Heart left ventricle (tissue), 16 donors: ENCODE measurements around the gene AZIN2. TPM values are rescaled to one million over a fixed set of nuclear protein-coding genes. Genes with fewer than 3 reads are reported as not detected.

ENCODE experiments used
- ATAC-seq, 4 donors: fragments of 200-7000 bp; cut with Tn5 transposase; one replicate each; pipeline ENCODE4 v1.9.1; 2020 to 2022; ENCODE audit warnings: moderate library complexity in 4 of 4, mild to moderate bottlenecking in 3 of 4, moderate number of reproducible peaks in 1 of 4
- DNase-seq, 5 donors: peaks; one replicate each; pipeline ENCODE4 v3.0.0-alpha.2; 2020
- H3K27ac ChIP-seq, 12 donors: fragments of 200-600 bp; sonication (generic) in 4 of 12; one replicate each; pipeline versions ENCODE4 v1.5.0 to v1.8.0; 2016 to 2022; ENCODE audit warnings: mild to moderate bottlenecking in 2 of 12
- H3K27me3 ChIP-seq, 9 donors: fragments of 200-600 bp; sonication (generic) in 2 of 9; one replicate each; pipeline versions ENCODE4 v1.5.1 to v1.8.0; 2016 to 2022; ENCODE audit warnings: mild to moderate bottlenecking in 3 of 9
- H3K36me3 ChIP-seq, 9 donors: fragments of 200-600 bp; sonication (generic) in 2 of 9; one replicate each; pipeline versions ENCODE4 v1.5.0 to v1.8.0; 2018 to 2022; ENCODE audit warnings: mild to moderate bottlenecking in 2 of 9
- H3K4me1 ChIP-seq, 12 donors: fragments of 200-600 bp; sonication (generic) in 4 of 12; one replicate each; pipeline versions ENCODE4 v1.5.0 to v1.8.0; 2016 to 2022; ENCODE audit warnings: mild to moderate bottlenecking in 3 of 12
- H3K4me3 ChIP-seq, 12 donors: fragments of 200-600 bp; sonication (generic) in 4 of 12; one replicate each; pipeline versions ENCODE4 v1.5.0 to v1.8.0; 2017 to 2022; ENCODE audit warnings: mild to moderate bottlenecking in 9 of 12, moderate library complexity in 4 of 12
- H3K9me3 ChIP-seq, 12 donors: fragments of 200-600 bp; sonication (generic) in 4 of 12; one replicate each; pipeline versions ENCODE4 v1.5.0 to v1.8.0; 2016 to 2022; ENCODE audit warnings: mild to moderate bottlenecking in 1 of 12
- CTCF ChIP-seq, 12 donors: fragments of 200-600 bp; sonication (generic) in 4 of 12; IDR thresholded peaks; one replicate each; pipeline versions ENCODE4 v1.5.0 to v1.8.0; 2018 to 2022; ENCODE audit warnings: antibody characterized with exemption in 12 of 12, mild to moderate bottlenecking in 5 of 12
- POLR2A ChIP-seq, 2 donors: fragments of 450-650 bp; IDR thresholded peaks; one replicate each; pipeline ENCODE4 v1.6.1; 2017; ENCODE audit warnings: antibody characterized with exemption in 2 of 2, mild to moderate bottlenecking in 2 of 2, moderate library complexity in 2 of 2
- WGBS, 4 donors: extraction: QIAGEN DNeasy Blood & Tissue Kit in 2 of 4; methylation state at CpG; one replicate each; pipeline versions ENCODE4 v1.1.5 to v1.1.7; 2013 to 2018; 5-methylcytosine and 5-hydroxymethylcytosine counted together
- intact Hi-C, 10 donors: fragments of 100-400 bp; cut with DNase I; formaldehyde crosslinking; loops; one replicate each; pipeline versions ENCODE4 v1.11.1 to v1.14.2; 2022
- polyA plus RNA-seq, 2 donors: library from polyadenylated mRNA; stranded (reverse); fragments of 200-250 nt; gene quantifications; one replicate each; pipeline ENCODE4 v1.2.3, GENCODE V29; 2013
- total RNA-seq, 9 donors: library from RNA; depleted of rRNA in 2 of 9; stranded (reverse); fragments of >200 nt in 2 of 9; fragmentation: NEBNext Ultra II Directional in 3 of 9; extraction: Animal tissue kit (Norgen Biotek cat#: 25700) in 3 of 9; gene quantifications; one replicate each; pipeline versions ENCODE4 v1.1.0 to v1.2.4, GENCODE V29; 2016 to 2023
- donor health status: ischemic (EF 13 %, LVEDD 7.1; RV severe dilation, severe dysfunction).
- donor health status: healthy with polysubstance abuse.
- donor health status: DM: no; HTN: yes; CAD: no.
- donor health status: DM: no; HTN: no; CAD: no.
- donor health status: ischemic (EF 25% LVEDD 6.9; RV normal size, moderate dysfunction).
- donor health status: ischemic (EF 25% LVEDD 5.7; RV mildly dilated, moderate dysfunction).
- donor health status: healthy.
- donor health status: DM: yes; HTN: yes; CAD: no.
- donor health status: ischemic (EF 35%, LVEDD 5.7; RV mildly dilated, moderate dysfunction).
- donor health status: nonischemic (EF 11% LVEDD 7.7; RV severe dilation, severe dysfunction).
- donor health status: DM: yes; HTN: yes; CAD: no.
- donor health status: PGD.
- donor health status: ischemic (EF 29% LVEDD 5.4; RV normal size, mild dysfunction).
- donor health status: nonischemic (EF 23%, LVEDD 6.1; RV moderate dilation, normal function).

AZIN2 gene
- total and polyA plus RNA-seq, 11 donors, result 1.3 to 5.4 (median 3.1) TPM

DNA sequence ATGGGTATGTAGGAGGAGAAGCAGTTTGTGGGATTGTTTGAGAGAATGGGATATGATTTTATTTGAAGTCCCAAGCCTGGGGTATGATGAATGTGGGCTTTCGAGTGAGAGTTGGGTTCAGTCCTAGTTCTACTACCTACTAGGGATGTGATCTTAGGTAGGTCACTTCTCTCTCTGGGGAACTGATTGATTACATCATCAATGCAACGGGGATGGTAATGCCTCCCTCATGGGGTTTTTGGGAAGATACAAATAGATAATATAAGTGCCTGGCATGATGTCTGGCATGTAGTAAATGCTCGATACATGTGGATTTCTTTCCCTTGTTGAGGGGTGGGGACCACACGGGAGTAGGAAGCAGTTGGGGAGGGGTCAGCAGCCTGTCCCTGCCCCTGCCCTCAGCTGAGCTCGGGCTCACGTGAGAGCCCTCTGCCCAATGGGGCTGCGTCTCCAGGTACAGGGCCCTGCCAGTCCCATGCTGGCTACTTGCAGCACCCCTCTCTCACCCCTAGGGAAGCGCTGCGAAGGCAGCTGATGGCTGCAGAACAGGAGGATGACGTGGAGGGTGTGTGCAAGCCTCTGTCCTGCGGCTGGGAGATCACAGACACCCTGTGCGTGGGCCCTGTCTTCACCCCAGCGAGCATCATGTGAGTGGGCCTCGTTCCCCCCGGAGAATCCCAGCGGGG, 38.7 kb downstream of the AZIN2 start:
- Histone ChIP-seq H3K36me3 (peaks cover 0 to 2% (median 0%) of the 10 kb centered on the region in 9 donors), H3K27ac (no peak overlapping the region), H3K9me3 (no peaks in the 10 kb centered on the region), H3K4me3 (no peak overlapping the region), H3K27me3 (no peaks in the 10 kb centered on the region), H3K4me1 (no peaks in the 10 kb centered on the region)
- ATAC-seq (peak in 1 of 4 donors; percentile 10), DNase-seq (no peak)
- intact Hi-C loops, result loop anchor here in 4 of 10 donors (10.0 kb wide), 3 partner anchors 255 to 355 kb away; partner anchors contain the start of gene ZSCAN20 (in 2 of the 4)
- TF ChIP-seq POLR2A (IDR thresholded peaks at IDR 0.05) (no peak), CTCF (IDR thresholded peaks at IDR 0.05) (no peak)
- 61 to 71% (median 64%) methylated on average over 15 to 16 of the region's 16 CpGs for WGBS, 4 donors

DNA sequence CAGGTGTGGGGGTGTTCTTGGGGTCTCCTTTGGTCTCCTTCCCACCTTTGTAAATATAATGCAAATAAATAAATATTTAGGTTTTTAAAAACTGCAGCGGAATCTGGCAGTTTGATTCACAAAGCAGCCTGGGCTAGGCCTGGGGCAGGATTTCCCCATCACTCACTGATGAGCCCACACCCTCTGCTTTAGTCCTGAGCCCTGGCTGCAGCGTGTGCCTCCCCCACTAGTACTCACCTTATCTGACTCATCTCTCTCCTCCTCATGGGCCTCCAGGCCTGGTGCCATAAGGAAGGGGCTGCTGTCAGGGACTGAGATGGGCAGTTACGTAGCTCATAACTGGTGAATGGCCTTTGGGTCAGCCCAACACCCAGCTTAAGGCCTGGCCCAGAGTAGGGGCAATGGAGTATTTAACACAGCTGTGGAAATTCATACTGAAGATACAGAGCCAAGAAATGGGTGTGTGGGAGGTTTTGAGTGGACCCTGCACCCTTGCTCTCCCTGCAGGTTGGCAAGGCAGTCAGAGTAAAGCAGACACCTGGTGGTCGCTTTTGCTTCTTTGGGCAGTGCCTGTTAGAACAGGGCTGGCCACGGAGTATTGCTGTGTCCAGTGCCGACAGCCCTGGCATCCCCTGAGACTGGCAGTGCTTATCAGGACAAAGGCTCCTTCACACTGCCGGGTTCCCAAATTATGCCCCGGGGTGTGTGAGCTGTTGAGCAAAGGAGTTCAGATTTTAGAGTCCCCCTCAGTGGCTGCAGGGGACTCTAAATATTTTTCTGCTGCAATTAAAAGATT, 39.7 kb downstream of the AZIN2 start:
- no peaks in the 10 kb centered on the region for H3K9me3 ChIP-seq
- DNase-seq (no peak), ATAC-seq (no peak)
- intact Hi-C loops, result loop anchor here in 3 of 10 donors (10.0 kb wide), 2 partner anchors 344 to 354 kb away; partner anchors contain the start of gene ZSCAN20 (in 2 of the 3)
- TF ChIP-seq CTCF (IDR thresholded peaks at IDR 0.05) (no peak), POLR2A (IDR thresholded peaks at IDR 0.05) (no peak)
- 84 to 91% (median 87%) methylated on average over 8 of the region's 8 CpGs for WGBS, 4 donors
- no peak overlapping the region for H3K27ac ChIP-seq
- no peak overlapping the region for H3K4me3 ChIP-seq
- peaks cover 0 to 2% (median 0%) of the 10 kb centered on the region in 12 donors for H3K4me1 ChIP-seq
- peaks cover 0 to 4% (median 0%) of the 10 kb centered on the region in 9 donors for H3K36me3 ChIP-seq
- no peaks in the 10 kb centered on the region for H3K27me3 ChIP-seq

DNA sequence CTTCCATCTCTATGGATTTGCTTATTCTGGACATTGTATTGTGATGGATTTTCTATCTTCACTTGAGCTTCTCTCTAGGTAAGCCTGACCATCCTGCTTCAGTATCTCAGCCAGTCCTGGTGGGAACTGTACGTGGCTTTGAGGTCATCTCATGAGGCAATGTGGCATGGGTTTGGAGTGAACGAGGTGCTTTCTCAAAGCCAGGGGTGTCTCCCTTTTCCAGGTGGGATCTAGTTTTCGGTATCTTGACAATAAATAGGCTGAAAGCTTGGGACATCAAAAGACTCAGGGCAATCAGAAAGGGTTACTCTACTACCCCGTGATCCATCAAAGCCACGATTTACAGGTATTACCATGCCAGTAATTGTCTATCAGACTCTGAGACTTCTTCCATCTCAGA, 40.8 kb downstream of the AZIN2 start:
- H3K4me3 ChIP-seq, result no peak overlapping the region
- WGBS, 4 donors, result 83 to 93% (median 87%) methylated on average over 5 of the region's 5 CpGs

DNA sequence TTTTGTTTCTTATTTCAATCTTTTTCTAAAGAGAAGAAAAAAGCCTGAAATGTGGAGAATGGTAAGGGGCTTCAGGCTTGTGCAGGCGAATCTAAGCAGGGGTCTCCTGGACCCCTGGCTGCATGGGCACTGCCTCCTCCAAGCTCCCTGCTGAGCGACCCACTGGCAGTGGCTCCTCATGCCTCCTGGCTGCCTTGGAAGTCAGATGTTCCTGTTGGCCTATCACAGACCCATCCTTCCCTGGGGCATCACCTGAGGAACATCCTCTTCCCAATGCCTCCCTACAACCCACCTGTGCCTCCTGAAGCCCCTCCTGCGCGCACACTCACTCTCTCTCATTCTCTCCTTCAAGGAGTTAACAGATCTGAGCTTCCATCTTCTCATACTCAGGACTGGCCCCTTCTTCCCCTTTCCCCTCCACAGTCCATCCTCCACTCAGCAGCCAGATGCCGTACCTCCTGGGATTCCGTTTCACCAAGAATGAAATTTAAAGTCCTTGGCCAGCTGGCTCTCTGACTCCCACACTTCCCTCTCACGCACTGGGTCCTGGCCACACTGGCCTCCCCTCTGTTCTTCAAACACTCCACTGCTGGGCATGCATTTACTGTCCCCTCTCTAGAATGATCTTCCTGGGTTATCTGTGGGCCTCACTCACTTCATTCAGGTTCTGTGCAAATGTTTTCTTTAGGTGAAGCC, 41.7 kb downstream of the AZIN2 start:
- Histone ChIP-seq H3K9me3 (no peaks in the 10 kb centered on the region), H3K27ac (no peak overlapping the region), H3K27me3 (no peaks in the 10 kb centered on the region), H3K4me3 (no peak overlapping the region), H3K36me3 (peaks cover 0 to 4% (median 0%) of the 10 kb centered on the region in 9 donors), H3K4me1 (peaks cover 0 to 15% (median 10%) of the 10 kb centered on the region in 12 donors)
- WGBS, 4 donors, result 64 to 75% (median 72%) methylated on average over 7 of the region's 7 CpGs
- ATAC-seq (no peak), DNase-seq (no peak)
- TF ChIP-seq POLR2A (IDR thresholded peaks at IDR 0.05), result no peak
- TF ChIP-seq CTCF (IDR thresholded peaks at IDR 0.05), result no peak
- intact Hi-C loops, result loop anchor here in 3 of 10 donors (10.0 kb wide), 2 partner anchors 342 to 352 kb away; partner anchors contain the start of gene ZSCAN20 (in 2 of the 3)

More for the DNA sequence above, 40.8 kb downstream of the AZIN2 start:
- no peak for DNase-seq
- Histone ChIP-seq H3K36me3 (peaks cover 0 to 4% (median 0%) of the 10 kb centered on the region in 9 donors), H3K4me1 (peaks cover 0 to 13% (median 9%) of the 10 kb centered on the region in 12 donors), H3K9me3 (no peaks in the 10 kb centered on the region), H3K27me3 (no peaks in the 10 kb centered on the region), H3K27ac (no peak overlapping the region)
- intact Hi-C loops, result loop anchor here in 3 of 10 donors (10.0 kb wide), 2 partner anchors 343 to 353 kb away; partner anchors contain the start of gene ZSCAN20 (in 2 of the 3)
- no peak for TF ChIP-seq POLR2A (IDR thresholded peaks at IDR 0.05)
- no peak for ATAC-seq
